22Rv1 (cell line): Measurements from ENCODE around the gene SLC43A1.

ENCODE experiments used
- CTCF ChIP-seq: fragments of 450-650 bp; IDR thresholded peaks from 2 replicates; pipeline ENCODE4 v1.5.1; 2017; ENCODE audit warnings: mild to moderate bottlenecking
- ZFX ChIP-seq: fragments of 450-650 bp; IDR thresholded peaks from 2 replicates; pipeline ENCODE4 v1.6.1; 2017; ENCODE audit warnings: antibody characterized with exemption, borderline replicate concordance

DNA sequence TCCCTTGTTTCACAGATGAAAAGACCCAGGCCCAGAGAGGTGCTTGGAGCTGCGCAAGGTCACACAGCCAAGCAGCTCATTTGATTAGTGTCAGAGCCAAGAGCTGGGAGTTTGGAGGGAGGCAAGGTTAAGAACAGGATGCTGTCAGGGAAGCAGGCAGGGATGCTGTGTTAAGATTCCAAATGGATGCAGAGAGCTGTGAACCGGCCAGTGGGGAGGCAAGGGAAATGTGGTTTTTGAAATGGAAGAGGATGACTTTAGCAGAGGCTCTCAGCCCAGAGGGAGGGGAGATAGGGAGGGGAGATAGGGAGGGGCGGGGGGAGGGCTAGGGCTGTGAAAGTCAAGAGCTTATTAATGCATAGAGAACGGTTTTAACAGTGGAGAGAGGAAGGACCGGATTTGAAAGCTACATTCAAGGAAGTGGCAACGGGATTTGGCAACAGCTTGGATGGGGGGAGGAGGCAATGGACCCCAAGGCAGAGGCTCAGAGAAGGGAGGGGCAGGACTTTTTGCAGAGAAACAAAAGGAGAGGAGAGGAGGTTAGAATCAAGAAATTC, 42.1 kb downstream of the SLC43A1 start:
- TF ChIP-seq CTCF (no peak), ZFX (no peak)
